IMR-90 (cell line): Measurements from ENCODE around the gene STX8.
"Not testable (repeated sequence)": the region's sequence is repeated elsewhere in the genome, so short reads cannot be mapped to it uniquely, and the experiment has no call there.

Source experiments
- CEBPB ChIP-seq: IDR thresholded peaks from 2 replicates; pipeline ENCODE4 v1.6.1; 2012; ENCODE audit warnings: low read depth, low read length, improper control_type of control experiment
- FOS ChIP-seq: fragments of 150-350 bp; IDR thresholded peaks from 2 replicates; pipeline ENCODE4 v1.6.1; 2016; ENCODE audit warnings: low read depth, low read length
- MAZ ChIP-seq: IDR thresholded peaks from 2 replicates; pipeline ENCODE4 v1.6.1; 2012; ENCODE audit warnings: low read depth, mild to moderate bottlenecking, low read length, improper control_type of control experiment, moderate library complexity, borderline replicate concordance
- MXI1 ChIP-seq: IDR thresholded peaks from 2 replicates; pipeline ENCODE4 v1.6.1; 2012; ENCODE audit warnings: low read depth, mild to moderate bottlenecking, low read length, moderate library complexity, borderline replicate concordance
- NFE2L2 ChIP-seq: fragments of 150-350 bp; IDR thresholded peaks from 2 replicates; pipeline ENCODE4 v1.6.1; 2016; ENCODE audit warnings: low read depth, mild to moderate bottlenecking, low read length
- POLR2A ChIP-seq: IDR thresholded peaks from 2 replicates; pipeline ENCODE4 v1.6.1; 2012; ENCODE audit warnings: mild to moderate bottlenecking, low read depth, low read length
- RAD21 ChIP-seq: IDR thresholded peaks from 2 replicates; pipeline ENCODE4 v1.6.1; 2012; ENCODE audit warnings: low read length, improper control_type of control experiment
- RCOR1 ChIP-seq: IDR thresholded peaks from 2 replicates; pipeline ENCODE4 v1.6.1; 2012; ENCODE audit warnings: mild to moderate bottlenecking, low read length, improper control_type of control experiment; ENCODE audit not compliant: insufficient replicate concordance
- RFX5 ChIP-seq: IDR thresholded peaks from 2 replicates; pipeline ENCODE4 v1.8.0; 2012; ENCODE audit warnings: low read depth, mild to moderate bottlenecking, low read length, moderate library complexity
- TF ChIP-seq, protein P1 (sequence below): conservative IDR thresholded peaks from 2 replicates; pipeline ENCODE4 v1.5.1; 2012; ENCODE audit warnings: mild to moderate bottlenecking, low read depth, low read length, improper control_type of control experiment

DNA sequence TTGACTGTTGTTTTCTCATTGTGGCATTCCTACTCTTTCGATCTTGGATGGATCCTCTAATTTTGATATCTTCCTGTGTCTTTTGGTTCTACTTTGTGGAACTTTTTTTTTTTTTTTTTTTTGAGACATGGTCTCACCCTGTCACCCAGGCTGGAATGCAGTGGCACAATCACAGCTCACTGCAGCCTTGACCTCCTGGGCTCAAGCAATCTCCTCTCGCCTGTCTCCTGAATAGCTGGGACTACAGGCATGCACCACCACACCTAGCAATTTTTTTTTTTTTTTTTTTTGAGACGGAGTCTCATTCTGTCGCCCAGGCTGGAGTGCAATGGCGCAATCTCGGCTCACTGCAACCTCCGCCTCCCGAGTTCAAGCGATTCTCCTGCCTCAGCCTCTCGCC lies 220.4 kb downstream of the STX8 start:
- TF ChIP-seq, protein P1, sequence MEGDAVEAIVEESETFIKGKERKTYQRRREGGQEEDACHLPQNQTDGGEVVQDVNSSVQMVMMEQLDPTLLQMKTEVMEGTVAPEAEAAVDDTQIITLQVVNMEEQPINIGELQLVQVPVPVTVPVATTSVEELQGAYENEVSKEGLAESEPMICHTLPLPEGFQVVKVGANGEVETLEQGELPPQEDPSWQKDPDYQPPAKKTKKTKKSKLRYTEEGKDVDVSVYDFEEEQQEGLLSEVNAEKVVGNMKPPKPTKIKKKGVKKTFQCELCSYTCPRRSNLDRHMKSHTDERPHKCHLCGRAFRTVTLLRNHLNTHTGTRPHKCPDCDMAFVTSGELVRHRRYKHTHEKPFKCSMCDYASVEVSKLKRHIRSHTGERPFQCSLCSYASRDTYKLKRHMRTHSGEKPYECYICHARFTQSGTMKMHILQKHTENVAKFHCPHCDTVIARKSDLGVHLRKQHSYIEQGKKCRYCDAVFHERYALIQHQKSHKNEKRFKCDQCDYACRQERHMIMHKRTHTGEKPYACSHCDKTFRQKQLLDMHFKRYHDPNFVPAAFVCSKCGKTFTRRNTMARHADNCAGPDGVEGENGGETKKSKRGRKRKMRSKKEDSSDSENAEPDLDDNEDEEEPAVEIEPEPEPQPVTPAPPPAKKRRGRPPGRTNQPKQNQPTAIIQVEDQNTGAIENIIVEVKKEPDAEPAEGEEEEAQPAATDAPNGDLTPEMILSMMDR = not testable (repeated sequence)
- not testable (repeated sequence) for TF ChIP-seq FOS, POLR2A, MXI1, RAD21, MAZ, CEBPB, RCOR1, RFX5, NFE2L2
